WTC11 (cell line): ENCODE data around the gene GRID2. TPM values are rescaled to one million over a fixed set of nuclear protein-coding genes. Genes with fewer than 3 reads are reported as not detected.
A peak's percentile ranks its signal among the peaks of the same experiment; 100 is the strongest.

ENCODE experiments used
- ATAC-seq: fragments of 200-7000 bp; cut with Tn5 transposase; 2 replicates; pipeline ENCODE4 v1.10.0; 2021; ENCODE audit warnings: mild to moderate bottlenecking, moderate library complexity
- CTCF ChIA-PET: fragments of 300-600 bp; sonication (Branson Sonifier 250); formaldehyde crosslinking; loops from one replicate; lab custom pipeline; 2021; ENCODE audit warnings: antibody characterized with exemption; lab: Charles Lee
- POLR2A ChIA-PET: fragments of 350-600 bp; sonication (Branson Sonifier 250); formaldehyde crosslinking; loops from one replicate; lab custom pipeline; 2021; ENCODE audit warnings: antibody characterized with exemption; lab: Charles Lee
- DNase-seq: peaks from one replicate; pipeline ENCODE4 v3.0.0; 2021; ENCODE audit warnings: low spot score
- H3K27ac Mint-ChIP-seq: 2 replicates; pipeline ENCODE4 v1.8.0; 2021; ENCODE audit warnings: mixed read lengths
- H3K27me3 Mint-ChIP-seq: 2 replicates; pipeline ENCODE4 v1.8.0; 2021; ENCODE audit warnings: low read depth, mild to moderate bottlenecking, moderate library complexity, mixed read lengths
- H3K36me3 Mint-ChIP-seq: 2 replicates; pipeline ENCODE4 v1.8.0; 2021; ENCODE audit warnings: mixed read lengths
- H3K4me1 Mint-ChIP-seq: 2 replicates; pipeline ENCODE4 v1.8.0; 2022; ENCODE audit warnings: mixed read lengths
- H3K4me3 Mint-ChIP-seq: 2 replicates; pipeline ENCODE4 v1.8.0; 2021; ENCODE audit warnings: mild to moderate bottlenecking, moderate library complexity, mixed read lengths
- H3K9me3 Mint-ChIP-seq: 2 replicates; pipeline ENCODE4 v1.8.0; 2021; ENCODE audit warnings: mixed read lengths
- E2F1 ChIP-seq: sonication (generic); formaldehyde crosslinking; IDR thresholded peaks from 2 replicates; pipeline ENCODE4 v1.8.0; 2022; ENCODE audit warnings: mild to moderate bottlenecking, missing genetic modification reagents
- ESRRA ChIP-seq: sonication (generic); formaldehyde crosslinking; IDR thresholded peaks from 2 replicates; pipeline ENCODE4 v1.8.1; 2022; ENCODE audit warnings: mild to moderate bottlenecking, missing genetic modification reagents, borderline replicate concordance
- GRHL2 ChIP-seq: fragments of 250-450 bp; sonication (Bioruptor Pico); IDR thresholded peaks from 2 replicates; pipeline ENCODE4 v1.8.0; 2022; ENCODE audit warnings: mild to moderate bottlenecking, moderate library complexity; ENCODE audit not compliant: insufficient replicate concordance, severe bottlenecking
- JUN ChIP-seq: sonication (generic); formaldehyde crosslinking; IDR thresholded peaks from 2 replicates; pipeline ENCODE4 v1.8.0; 2023; ENCODE audit warnings: mild to moderate bottlenecking, missing genetic modification reagents
- OVOL2 ChIP-seq: fragments of 250-450 bp; sonication (Bioruptor Pico); IDR thresholded peaks from 2 replicates; pipeline ENCODE4 v1.9.0; 2021; ENCODE audit warnings: mild to moderate bottlenecking, borderline replicate concordance
- USF2 ChIP-seq: sonication (generic); formaldehyde crosslinking; IDR thresholded peaks from 2 replicates; pipeline ENCODE4 v1.8.1; 2023; ENCODE audit warnings: mild to moderate bottlenecking, missing genetic modification reagents, moderate library complexity
- ZNF121 ChIP-seq: sonication (generic); formaldehyde crosslinking; IDR thresholded peaks from 2 replicates; pipeline ENCODE4 v1.8.0; 2023; ENCODE audit warnings: missing genetic modification reagents
- ZNF396 ChIP-seq: fragments of 250-450 bp; sonication (Bioruptor Pico); IDR thresholded peaks from 2 replicates; pipeline ENCODE4 v1.8.0; 2021; ENCODE audit warnings: mild to moderate bottlenecking, moderate library complexity, borderline replicate concordance
- ZNF423 ChIP-seq: fragments of 250-450 bp; sonication (Bioruptor Pico); IDR thresholded peaks from 2 replicates; pipeline ENCODE4 v2.1.2; 2022; ENCODE audit warnings: mild to moderate bottlenecking, moderate library complexity
- ZNF532 ChIP-seq: fragments of 250-450 bp; sonication (Bioruptor Pico); IDR thresholded peaks from 2 replicates; pipeline ENCODE4 v1.9.0; 2021; ENCODE audit warnings: mild to moderate bottlenecking, borderline replicate concordance
- total RNA-seq: library from RNA; stranded (reverse); gene quantifications from 3 replicates; pipeline ENCODE4 v1.2.3, GENCODE V29; 2021
- TF ChIP-seq, protein P1 (sequence below): sonication (generic); formaldehyde crosslinking; IDR thresholded peaks from 2 replicates; pipeline ENCODE4 v1.8.0; 2022; ENCODE audit warnings: mild to moderate bottlenecking, missing genetic modification reagents
- TF ChIP-seq, protein P2 (sequence below): sonication (generic); formaldehyde crosslinking; IDR thresholded peaks from 2 replicates; pipeline ENCODE4 v1.8.0; 2022; ENCODE audit warnings: missing genetic modification reagents
- TF ChIP-seq, protein P3 (sequence below): sonication (generic); formaldehyde crosslinking; conservative IDR thresholded peaks from 2 replicates; pipeline ENCODE4 v1.8.1; 2022; ENCODE audit warnings: mild to moderate bottlenecking, missing genetic modification reagents
- TF ChIP-seq, protein P4 (sequence below): sonication (generic); formaldehyde crosslinking; IDR thresholded peaks from 2 replicates; pipeline ENCODE4 v1.8.1; 2022; ENCODE audit warnings: mild to moderate bottlenecking, missing genetic modification reagents, moderate library complexity, borderline replicate concordance
- TF ChIP-seq, protein P5 (sequence below): sonication (generic); formaldehyde crosslinking; IDR thresholded peaks from 2 replicates; pipeline ENCODE4 v1.8.1; 2023; ENCODE audit warnings: mild to moderate bottlenecking, missing genetic modification reagents

The GRID2 gene
- total RNA-seq, 1 experiment from 2014 or later = 26.8 TPM

- TF ChIP-seq ZNF532 (CRISPR knock-in tag) (no peak), ZNF423 (no peak), E2F1 (CRISPR knock-in tag) (no peak), ZNF396 (no peak), JUN (CRISPR knock-in tag) (no peak), ZNF121 (no peak), GRHL2 (CRISPR knock-in tag) (no peak), ESRRA (CRISPR knock-in tag) (no peak)
- TF ChIP-seq, protein P1, sequence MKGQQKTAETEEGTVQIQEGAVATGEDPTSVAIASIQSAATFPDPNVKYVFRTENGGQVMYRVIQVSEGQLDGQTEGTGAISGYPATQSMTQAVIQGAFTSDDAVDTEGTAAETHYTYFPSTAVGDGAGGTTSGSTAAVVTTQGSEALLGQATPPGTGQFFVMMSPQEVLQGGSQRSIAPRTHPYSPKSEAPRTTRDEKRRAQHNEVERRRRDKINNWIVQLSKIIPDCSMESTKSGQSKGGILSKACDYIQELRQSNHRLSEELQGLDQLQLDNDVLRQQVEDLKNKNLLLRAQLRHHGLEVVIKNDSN (CRISPR knock-in tag) = no peak
- TF ChIP-seq, protein P2, sequence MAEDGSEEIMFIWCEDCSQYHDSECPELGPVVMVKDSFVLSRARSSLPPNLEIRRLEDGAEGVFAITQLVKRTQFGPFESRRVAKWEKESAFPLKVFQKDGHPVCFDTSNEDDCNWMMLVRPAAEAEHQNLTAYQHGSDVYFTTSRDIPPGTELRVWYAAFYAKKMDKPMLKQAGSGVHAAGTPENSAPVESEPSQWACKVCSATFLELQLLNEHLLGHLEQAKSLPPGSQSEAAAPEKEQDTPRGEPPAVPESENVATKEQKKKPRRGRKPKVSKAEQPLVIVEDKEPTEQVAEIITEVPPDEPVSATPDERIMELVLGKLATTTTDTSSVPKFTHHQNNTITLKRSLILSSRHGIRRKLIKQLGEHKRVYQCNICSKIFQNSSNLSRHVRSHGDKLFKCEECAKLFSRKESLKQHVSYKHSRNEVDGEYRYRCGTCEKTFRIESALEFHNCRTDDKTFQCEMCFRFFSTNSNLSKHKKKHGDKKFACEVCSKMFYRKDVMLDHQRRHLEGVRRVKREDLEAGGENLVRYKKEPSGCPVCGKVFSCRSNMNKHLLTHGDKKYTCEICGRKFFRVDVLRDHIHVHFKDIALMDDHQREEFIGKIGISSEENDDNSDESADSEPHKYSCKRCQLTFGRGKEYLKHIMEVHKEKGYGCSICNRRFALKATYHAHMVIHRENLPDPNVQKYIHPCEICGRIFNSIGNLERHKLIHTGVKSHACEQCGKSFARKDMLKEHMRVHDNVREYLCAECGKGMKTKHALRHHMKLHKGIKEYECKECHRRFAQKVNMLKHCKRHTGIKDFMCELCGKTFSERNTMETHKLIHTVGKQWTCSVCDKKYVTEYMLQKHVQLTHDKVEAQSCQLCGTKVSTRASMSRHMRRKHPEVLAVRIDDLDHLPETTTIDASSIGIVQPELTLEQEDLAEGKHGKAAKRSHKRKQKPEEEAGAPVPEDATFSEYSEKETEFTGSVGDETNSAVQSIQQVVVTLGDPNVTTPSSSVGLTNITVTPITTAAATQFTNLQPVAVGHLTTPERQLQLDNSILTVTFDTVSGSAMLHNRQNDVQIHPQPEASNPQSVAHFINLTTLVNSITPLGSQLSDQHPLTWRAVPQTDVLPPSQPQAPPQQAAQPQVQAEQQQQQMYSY (CRISPR knock-in tag) = no peak
- TF ChIP-seq, protein P3, sequence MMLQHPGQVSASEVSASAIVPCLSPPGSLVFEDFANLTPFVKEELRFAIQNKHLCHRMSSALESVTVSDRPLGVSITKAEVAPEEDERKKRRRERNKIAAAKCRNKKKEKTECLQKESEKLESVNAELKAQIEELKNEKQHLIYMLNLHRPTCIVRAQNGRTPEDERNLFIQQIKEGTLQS = no peak
- TF ChIP-seq, protein P4, sequence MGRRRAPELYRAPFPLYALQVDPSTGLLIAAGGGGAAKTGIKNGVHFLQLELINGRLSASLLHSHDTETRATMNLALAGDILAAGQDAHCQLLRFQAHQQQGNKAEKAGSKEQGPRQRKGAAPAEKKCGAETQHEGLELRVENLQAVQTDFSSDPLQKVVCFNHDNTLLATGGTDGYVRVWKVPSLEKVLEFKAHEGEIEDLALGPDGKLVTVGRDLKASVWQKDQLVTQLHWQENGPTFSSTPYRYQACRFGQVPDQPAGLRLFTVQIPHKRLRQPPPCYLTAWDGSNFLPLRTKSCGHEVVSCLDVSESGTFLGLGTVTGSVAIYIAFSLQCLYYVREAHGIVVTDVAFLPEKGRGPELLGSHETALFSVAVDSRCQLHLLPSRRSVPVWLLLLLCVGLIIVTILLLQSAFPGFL (CRISPR knock-in tag) = no peak
These were observed 1134.2 kb downstream of the GRID2 start (continued) for GRCh38 chr4:93437991-93438390.

DNA sequence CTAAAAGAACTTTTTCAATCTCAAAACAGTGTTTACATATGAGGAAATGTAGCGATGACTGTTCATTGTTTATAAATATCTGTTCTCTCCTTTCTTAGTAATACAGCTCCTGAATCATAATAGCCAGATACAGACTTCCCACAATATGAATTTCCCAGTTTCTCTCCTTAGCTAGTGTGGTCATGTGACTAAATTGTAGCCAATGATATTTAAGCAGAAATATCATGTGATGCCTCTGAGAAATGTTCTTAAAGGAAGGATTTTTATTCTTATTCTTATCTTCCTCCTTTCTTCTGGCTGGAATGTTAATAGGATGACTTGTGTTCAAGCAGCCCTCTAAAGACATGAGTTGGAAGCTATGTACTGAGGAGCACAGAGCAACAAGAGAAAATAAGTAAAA is 1141.1 kb downstream of the GRID2 start:
- H3K4me3 Mint-ChIP-seq = no peak overlapping the region
- CTCF ChIA-PET = no interaction called here
- no peak for ATAC-seq

More for the DNA sequence above, 1141.1 kb downstream of the GRID2 start:
- H3K4me1 Mint-ChIP-seq = 0 out of 2 replicates have a peak, but pooled peaks cover 3% of the 10 kb centered on the region
- H3K9me3 Mint-ChIP-seq = no peaks in the 10 kb centered on the region
- no peaks in the 10 kb centered on the region for H3K36me3 Mint-ChIP-seq
- no peak overlapping the region for H3K27ac Mint-ChIP-seq
- H3K27me3 Mint-ChIP-seq = no peaks in the 10 kb centered on the region
- POLR2A ChIA-PET = no interaction called here
- TF ChIP-seq OVOL2 (CRISPR knock-in tag) (no peak), USF2 (CRISPR knock-in tag) (peak; percentile 77)
- TF ChIP-seq, protein P5, sequence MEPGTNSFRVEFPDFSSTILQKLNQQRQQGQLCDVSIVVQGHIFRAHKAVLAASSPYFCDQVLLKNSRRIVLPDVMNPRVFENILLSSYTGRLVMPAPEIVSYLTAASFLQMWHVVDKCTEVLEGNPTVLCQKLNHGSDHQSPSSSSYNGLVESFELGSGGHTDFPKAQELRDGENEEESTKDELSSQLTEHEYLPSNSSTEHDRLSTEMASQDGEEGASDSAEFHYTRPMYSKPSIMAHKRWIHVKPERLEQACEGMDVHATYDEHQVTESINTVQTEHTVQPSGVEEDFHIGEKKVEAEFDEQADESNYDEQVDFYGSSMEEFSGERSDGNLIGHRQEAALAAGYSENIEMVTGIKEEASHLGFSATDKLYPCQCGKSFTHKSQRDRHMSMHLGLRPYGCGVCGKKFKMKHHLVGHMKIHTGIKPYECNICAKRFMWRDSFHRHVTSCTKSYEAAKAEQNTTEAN (CRISPR knock-in tag) = no peak
- TF ChIP-seq, all 79 proteins: peak for 1
- no peak for DNase-seq
